Fibroblast of mammary gland (primary cell): ENCODE measurements around the gene HSD11B1L.

Source experiments
- DNase-seq: peaks from one replicate; pipeline ENCODE4 v3.0.0-alpha.2; 2010; ENCODE audit warnings: low read depth
- H3K4me3 ChIP-seq: 2 replicates; pipeline ENCODE4 v1.5.1; 2011; ENCODE audit warnings: low read depth, mild to moderate bottlenecking, low read length, moderate library complexity; ENCODE audit not compliant: control insufficient read depth
- TF ChIP-seq, protein P1 (sequence below): conservative IDR thresholded peaks from 2 replicates; pipeline ENCODE4 v1.5.1; 2011; ENCODE audit warnings: low read depth, low read length, inconsistent platforms; ENCODE audit not compliant: control insufficient read depth, insufficient read depth

HSD11B1L gene

DNA sequence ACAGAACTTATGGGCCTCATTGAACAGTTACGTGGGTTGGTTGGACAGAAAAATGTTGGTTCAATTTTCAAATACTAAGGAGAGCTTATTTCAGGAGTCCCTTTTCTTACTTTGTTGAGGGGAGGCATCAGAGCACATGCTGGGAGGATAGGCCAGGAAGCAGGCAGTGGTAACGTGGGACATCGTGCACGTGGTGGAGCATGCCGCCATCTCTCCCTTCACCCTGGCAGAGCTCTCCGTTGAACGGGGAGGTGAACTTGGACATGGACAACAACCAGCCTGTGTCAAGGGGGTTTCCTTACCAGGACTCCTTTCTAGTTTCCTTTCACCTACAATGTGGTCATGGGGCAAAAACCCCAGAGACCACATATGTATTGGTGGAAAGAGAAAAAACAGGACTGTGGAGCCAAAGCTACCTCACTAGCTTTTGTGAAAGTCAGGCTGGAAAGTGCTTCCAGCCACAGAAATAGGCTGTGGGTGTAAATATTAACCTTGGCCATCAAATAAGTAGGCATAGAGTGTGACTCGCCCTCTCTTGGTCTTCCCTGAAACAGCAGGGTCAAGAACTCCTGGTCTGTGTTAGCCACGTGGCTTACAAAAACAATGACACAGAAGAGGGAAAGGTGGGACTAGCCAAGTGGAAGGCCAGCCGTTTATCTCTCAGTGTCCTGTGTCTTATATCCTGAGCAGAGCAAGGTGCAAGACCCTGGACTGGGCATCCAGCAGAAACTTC lies 14.9 kb upstream of the HSD11B1L start:
- DNase-seq: peak; percentile 86
- TF ChIP-seq, protein P1, sequence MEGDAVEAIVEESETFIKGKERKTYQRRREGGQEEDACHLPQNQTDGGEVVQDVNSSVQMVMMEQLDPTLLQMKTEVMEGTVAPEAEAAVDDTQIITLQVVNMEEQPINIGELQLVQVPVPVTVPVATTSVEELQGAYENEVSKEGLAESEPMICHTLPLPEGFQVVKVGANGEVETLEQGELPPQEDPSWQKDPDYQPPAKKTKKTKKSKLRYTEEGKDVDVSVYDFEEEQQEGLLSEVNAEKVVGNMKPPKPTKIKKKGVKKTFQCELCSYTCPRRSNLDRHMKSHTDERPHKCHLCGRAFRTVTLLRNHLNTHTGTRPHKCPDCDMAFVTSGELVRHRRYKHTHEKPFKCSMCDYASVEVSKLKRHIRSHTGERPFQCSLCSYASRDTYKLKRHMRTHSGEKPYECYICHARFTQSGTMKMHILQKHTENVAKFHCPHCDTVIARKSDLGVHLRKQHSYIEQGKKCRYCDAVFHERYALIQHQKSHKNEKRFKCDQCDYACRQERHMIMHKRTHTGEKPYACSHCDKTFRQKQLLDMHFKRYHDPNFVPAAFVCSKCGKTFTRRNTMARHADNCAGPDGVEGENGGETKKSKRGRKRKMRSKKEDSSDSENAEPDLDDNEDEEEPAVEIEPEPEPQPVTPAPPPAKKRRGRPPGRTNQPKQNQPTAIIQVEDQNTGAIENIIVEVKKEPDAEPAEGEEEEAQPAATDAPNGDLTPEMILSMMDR: peak; percentile 43

DNA sequence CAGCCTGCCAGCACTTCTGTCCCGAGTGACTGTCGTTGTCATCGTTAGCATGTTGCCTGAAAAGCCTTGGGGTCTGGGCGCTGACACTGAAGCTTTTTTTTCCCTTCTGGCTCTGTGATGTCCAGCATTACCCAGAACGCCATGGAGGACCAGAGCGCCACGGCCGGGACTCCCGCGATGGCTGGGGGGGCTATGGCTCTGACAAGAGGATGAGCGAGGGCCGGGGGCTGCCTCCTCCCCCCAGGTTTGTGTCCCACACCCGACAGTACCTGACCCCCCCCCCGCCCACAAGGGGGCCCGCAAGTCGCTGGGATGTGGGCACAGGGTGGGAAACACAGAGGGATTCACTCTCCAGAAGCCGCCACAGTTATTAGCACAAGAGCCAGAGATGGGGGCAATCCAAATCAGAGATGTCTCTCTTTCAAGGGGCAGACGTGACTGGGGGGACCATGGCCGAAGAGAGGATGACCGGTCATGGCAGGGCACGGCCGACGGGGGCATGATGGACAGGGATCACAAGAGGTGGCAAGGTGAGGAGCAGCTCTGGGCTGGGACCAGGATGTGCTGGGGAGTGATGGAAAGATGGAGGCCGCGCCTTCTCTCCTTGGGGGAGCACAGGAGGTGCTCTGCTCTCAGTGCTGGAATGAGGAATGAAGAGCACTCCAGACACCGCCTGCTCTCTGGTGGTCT lies 13.8 kb upstream of the HSD11B1L start:
- TF ChIP-seq, protein P1: no peak
- no peak overlapping the region for H3K4me3 ChIP-seq

More for the DNA sequence above, 14.9 kb upstream of the HSD11B1L start:
- no peak overlapping the region for H3K4me3 ChIP-seq

DNA sequence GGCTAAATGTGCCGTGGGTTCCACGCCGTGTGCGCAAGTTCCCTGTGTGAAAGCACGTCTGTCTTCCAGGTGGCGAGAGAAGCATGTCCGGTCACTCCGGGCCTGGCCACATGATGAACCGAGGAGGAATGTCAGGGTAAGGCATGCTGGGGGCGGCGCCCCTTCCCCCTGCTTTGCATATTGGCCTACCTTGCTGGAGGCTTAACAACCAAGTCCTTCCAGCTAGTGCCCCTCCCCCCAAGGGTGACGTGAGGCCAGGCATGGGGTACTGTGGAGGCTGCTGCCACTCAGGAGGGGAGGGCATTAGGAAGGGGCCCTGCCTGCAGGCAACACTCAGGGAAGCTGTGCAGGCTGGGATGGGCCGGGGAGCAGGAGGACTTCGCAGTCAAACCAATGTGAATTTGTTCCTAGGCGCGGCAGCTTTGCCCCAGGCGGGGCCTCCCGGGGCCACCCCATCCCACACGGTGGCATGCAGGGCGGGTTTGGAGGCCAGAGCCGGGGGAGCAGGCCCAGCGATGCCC lies 13.0 kb upstream of the HSD11B1L start:
- DNase-seq: no peak
- TF ChIP-seq, protein P1: no peak
- no peak overlapping the region for H3K4me3 ChIP-seq

More for the DNA sequence above, 13.8 kb upstream of the HSD11B1L start:
- DNase-seq: no peak

DNA sequence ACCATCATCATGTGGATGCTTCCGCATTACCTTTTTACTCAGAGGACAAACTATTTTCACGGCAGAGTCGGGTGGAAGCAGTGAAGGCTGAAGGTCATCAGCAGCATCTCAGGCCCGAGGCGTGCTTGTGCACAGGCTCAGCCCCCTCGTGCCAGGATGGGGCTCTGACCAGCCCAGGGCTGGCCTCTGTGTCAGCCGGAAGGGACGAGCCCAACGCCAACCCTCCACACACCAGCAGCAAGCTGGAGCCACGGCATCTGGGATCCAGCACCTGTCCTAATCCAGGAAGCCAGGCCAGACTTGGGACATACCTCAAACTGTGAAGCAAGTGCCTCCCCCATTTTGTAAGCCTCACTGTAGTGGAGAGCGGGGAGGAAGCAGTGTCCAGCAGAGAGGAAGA lies 11.6 kb upstream of the HSD11B1L start:
- DNase-seq: no peak
- TF ChIP-seq, protein P1: no peak
- no peak overlapping the region for H3K4me3 ChIP-seq

GRCh38 chr19:5671600-5671999 lies 9.2 kb upstream of the HSD11B1L start:
- TF ChIP-seq, protein P1: no peak
- no peak for DNase-seq
- H3K4me3 ChIP-seq: no peak overlapping the region

DNA sequence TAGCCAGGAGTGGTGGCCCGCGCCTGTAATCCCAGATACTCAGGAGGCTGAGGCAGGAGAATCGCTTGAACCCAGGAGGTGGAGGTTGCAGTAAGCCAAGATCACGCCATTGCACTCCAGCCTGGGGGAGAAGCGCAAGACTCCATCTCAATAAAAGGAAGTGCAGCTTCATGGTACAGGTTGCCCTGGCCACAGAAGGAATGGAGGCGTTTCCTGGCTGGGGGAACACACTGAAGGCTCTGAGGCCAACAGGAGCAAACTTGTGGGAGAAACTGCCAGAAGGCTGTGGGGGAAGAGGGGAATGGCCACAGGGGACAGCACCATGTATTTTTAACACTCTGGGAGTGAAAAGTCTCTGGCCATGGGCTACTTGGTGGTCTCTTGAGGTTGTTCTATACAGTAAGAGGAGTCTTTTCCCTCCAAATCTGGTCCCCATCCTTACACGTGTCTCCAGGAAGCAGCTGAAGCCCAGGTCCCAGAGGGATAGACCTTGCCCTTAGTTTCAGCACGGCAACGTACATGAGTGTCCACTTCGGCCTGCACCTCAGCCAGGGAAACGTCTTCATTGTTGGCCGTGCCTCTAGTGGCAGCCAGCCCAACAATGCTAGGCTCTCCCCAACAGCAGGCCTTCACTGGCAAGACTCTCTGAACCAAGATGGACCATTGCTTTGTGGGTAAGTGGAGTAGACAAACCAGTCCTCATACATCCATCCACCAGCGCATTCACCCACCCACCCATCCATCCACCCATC lies 7.9 kb upstream of the HSD11B1L start:
- no peak for DNase-seq
- H3K4me3 ChIP-seq: no peak overlapping the region
- TF ChIP-seq, protein P1: no peak
